Measurements from ENCODE around the gene DCLK1. TPM values are rescaled to one million over a fixed set of nuclear protein-coding genes. Genes with fewer than 3 reads are reported as not detected.

DCLK1 gene
- total RNA-seq, 1 donor from 2014 or later, result 36.1 TPM

GRCh38 chr13:36026531-36026930 lies 104.7 kb downstream of the DCLK1 start:
- peaks cover 10% of the 10 kb centered on the region for H3K4me1 ChIP-seq
- no peak for DNase-seq (ENCODE audit: extremely low spot score in 2 of 2)
- no peaks in the 10 kb centered on the region for H3K9me3 ChIP-seq
- no peak overlapping the region for H3K27ac ChIP-seq
- TF ChIP-seq POLR2AphosphoS5 (IDR thresholded peaks at IDR 0.05; ENCODE audit: insufficient read depth in 1 of 2, low read depth in 1 of 2) (no peak), CTCF (IDR thresholded peaks at IDR 0.05) (no peak), POLR2A (IDR thresholded peaks at IDR 0.05) (no peak)
- no peaks in the 10 kb centered on the region for H3K36me3 ChIP-seq
- H3K4me3 ChIP-seq, result no peak overlapping the region
- H3K27me3 ChIP-seq, result no peaks in the 10 kb centered on the region
- intact Hi-C loops (cut with DNase I), result no loop called here

GRCh38 chr13:36014763-36015162 lies 116.4 kb downstream of the DCLK1 start:
- TF ChIP-seq POLR2A (IDR thresholded peaks at IDR 0.05) (no peak), CTCF (IDR thresholded peaks at IDR 0.05) (no peak), POLR2AphosphoS5 (IDR thresholded peaks at IDR 0.05; ENCODE audit: insufficient read depth in 1 of 2, low read depth in 1 of 2) (no peak)
- H3K36me3 ChIP-seq, result no peaks in the 10 kb centered on the region
- no peak for DNase-seq (ENCODE audit: extremely low spot score in 2 of 2)
- no peak overlapping the region for H3K4me3 ChIP-seq
- intact Hi-C loops (cut with DNase I), result no loop called here
- no peaks in the 10 kb centered on the region for H3K4me1 ChIP-seq
- H3K27ac ChIP-seq, result no peak overlapping the region
- no peaks in the 10 kb centered on the region for H3K27me3 ChIP-seq
- no peaks in the 10 kb centered on the region for H3K9me3 ChIP-seq

GRCh38 chr13:36006894-36007675 lies 124.1 kb downstream of the DCLK1 start:
- H3K4me3 ChIP-seq, result no peak overlapping the region
- no peaks in the 10 kb centered on the region for H3K9me3 ChIP-seq
- no peaks in the 10 kb centered on the region for H3K27me3 ChIP-seq
- no peak for DNase-seq (ENCODE audit: extremely low spot score in 2 of 2)
- no peaks in the 10 kb centered on the region for H3K4me1 ChIP-seq
- no peaks in the 10 kb centered on the region for H3K36me3 ChIP-seq
- intact Hi-C loops (cut with DNase I), result no loop called here
- no peak overlapping the region for H3K27ac ChIP-seq
- no peak for TF ChIP-seq POLR2AphosphoS5 (IDR thresholded peaks at IDR 0.05; ENCODE audit: insufficient read depth in 1 of 2, low read depth in 1 of 2)
- no peak for TF ChIP-seq CTCF (IDR thresholded peaks at IDR 0.05)
- TF ChIP-seq POLR2A (IDR thresholded peaks at IDR 0.05), result no peak

GRCh38 chr13:36006347-36006746 lies 124.8 kb downstream of the DCLK1 start:
- DNase-seq (ENCODE audit: extremely low spot score in 2 of 2), result no peak
- intact Hi-C loops (cut with DNase I), result no loop called here
- H3K36me3 ChIP-seq, result no peaks in the 10 kb centered on the region
- no peaks in the 10 kb centered on the region for H3K27me3 ChIP-seq
- H3K27ac ChIP-seq, result no peak overlapping the region
- TF ChIP-seq POLR2A (IDR thresholded peaks at IDR 0.05) (no peak), POLR2AphosphoS5 (IDR thresholded peaks at IDR 0.05; ENCODE audit: insufficient read depth in 1 of 2, low read depth in 1 of 2) (no peak), CTCF (IDR thresholded peaks at IDR 0.05) (no peak)
- no peaks in the 10 kb centered on the region for H3K9me3 ChIP-seq
- no peaks in the 10 kb centered on the region for H3K4me1 ChIP-seq
- H3K4me3 ChIP-seq, result no peak overlapping the region

- TF ChIP-seq POLR2A (IDR thresholded peaks at IDR 0.05) (no peak), POLR2AphosphoS5 (IDR thresholded peaks at IDR 0.05; ENCODE audit: insufficient read depth in 1 of 2, low read depth in 1 of 2) (no peak), CTCF (IDR thresholded peaks at IDR 0.05) (no peak)
- Histone ChIP-seq H3K4me3 (no peak overlapping the region), H3K36me3 (no peaks in the 10 kb centered on the region), H3K9me3 (no peaks in the 10 kb centered on the region), H3K4me1 (no peaks in the 10 kb centered on the region), H3K27ac (no peak overlapping the region), H3K27me3 (no peaks in the 10 kb centered on the region)
- no peak for DNase-seq (ENCODE audit: extremely low spot score in 2 of 2)
- intact Hi-C loops (cut with DNase I), result no loop called here
These were observed 129.6 kb downstream of the DCLK1 start for GRCh38 chr13:36001561-36001960.

Measured in vagina (tissue), 2 donors.